ENCODE data around the gene YY1.
"Not testable (repeated sequence)": the region's sequence is repeated elsewhere in the genome, so short reads cannot be mapped to it uniquely, and the experiment has no call there.

YY1 gene

DNA sequence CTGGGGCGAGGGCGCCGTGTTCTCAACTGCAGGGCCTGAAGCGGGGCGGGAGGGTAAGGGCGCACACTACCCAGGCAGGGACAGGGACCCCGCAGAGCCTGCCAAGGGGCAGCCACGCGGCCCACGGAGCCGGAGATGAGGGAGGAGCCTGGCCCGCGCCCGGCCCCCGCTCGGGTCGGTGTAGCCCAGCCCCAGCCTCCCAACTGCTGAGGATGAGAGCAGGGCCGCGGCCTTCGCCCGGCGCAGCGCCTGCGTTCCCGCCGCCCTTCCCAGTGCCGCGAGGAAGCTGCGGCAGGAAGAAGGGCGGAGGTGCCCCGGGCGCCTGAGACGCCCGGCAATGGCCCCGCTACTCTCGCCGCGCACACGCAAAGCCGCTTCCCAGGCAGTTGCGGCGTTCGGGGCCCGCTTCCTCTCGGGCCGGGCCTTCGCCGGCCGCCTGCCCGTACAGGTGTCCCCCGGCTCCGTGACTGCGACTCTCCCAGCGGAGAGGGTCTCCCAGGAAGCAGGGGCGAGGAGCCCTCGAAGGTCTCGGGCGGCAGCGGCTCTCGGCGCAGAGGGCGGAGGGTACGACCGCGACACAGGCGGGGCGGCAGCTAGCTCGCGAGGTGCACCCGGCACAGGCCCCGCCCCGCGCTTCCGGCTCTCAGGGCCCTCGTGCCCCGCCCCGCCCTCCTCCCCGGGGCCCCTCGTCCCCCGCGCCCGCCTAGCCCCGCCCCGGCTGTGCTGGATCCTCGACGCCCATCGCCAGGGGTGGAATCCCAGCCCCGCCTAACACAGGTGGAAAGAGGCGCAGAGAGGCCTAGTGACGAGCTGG lies 24.8 kb upstream of the YY1 start:
- peak; percentile 88 for DNase-seq (ENCODE audit: low spot score)

DNA sequence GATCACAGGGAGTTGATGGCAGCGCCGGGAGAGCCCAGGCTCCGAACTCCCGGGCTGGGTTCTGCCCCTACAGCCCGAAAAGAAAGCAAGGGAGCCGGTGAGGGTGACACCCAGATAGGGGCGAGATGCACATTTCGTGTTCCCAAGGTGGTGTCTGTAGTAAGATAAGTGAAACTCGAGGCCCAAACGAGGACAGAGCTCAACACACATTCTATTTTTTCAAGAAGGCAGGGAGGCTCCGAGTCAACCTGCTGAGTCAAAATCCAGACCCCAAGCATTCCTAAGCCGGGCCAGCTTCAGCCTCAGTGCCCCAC lies 24.2 kb upstream of the YY1 start:
- DNase-seq (ENCODE audit: low spot score) = no peak

DNA sequence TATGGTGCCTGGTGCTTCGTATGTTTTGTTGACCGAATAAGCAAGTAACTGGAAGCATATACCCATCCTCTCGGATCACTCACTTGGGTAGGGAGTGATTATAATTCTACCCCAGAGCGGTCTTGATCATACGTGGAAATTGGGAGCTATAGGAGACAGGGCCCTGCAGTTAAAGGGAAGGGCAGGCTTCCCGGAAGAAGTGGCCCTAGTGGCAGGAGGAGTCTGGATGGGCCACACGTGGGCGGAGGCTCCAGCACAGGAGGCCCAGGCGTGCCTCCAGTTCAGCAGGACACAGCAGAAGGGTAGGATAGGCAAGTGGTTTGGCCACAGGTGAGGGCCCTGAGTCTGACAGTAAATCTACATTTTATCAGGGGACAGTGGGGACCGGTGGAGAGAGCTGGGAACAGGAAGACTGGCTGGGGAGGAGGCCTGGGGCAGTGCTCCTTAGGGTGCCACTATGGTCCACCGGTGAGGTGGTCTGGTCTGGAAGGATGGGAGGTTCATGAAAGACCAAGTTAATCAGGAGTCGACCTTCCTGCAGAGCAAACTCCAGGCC lies 23.5 kb upstream of the YY1 start:
- no peak for DNase-seq (ENCODE audit: low spot score)

DNA sequence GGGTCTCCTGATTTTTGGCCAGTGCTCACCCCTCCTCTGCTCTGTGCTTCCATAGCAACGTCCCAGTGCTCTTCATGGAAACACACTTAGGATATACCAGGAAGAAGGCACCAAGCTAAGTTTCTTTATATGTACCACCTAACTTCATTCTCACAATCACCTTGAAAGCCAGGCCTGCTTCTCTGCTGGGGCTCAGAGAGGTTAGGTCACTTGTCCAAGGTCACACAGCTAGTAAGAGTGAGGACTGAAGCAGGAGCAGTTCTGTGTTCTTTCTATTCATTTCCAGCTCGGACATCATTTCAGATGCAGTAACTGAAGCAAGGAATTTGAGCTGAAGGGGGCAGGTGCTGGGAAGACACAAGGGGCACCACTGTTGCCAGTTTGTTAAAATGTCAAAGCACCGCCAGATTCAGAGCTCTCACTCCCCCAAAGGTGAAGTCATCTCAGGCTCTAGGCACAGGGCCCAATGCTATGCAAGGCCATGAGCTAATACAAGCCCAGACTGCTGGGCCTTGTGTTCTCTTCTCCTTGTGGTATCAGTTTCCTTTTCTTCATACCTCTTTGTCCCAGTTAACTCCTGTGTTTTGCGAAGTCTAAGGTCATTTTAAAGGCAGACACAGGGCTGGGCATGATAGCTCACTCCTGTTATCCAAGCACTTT lies 19.7 kb upstream of the YY1 start:
- DNase-seq (ENCODE audit: low spot score) = no peak

DNA sequence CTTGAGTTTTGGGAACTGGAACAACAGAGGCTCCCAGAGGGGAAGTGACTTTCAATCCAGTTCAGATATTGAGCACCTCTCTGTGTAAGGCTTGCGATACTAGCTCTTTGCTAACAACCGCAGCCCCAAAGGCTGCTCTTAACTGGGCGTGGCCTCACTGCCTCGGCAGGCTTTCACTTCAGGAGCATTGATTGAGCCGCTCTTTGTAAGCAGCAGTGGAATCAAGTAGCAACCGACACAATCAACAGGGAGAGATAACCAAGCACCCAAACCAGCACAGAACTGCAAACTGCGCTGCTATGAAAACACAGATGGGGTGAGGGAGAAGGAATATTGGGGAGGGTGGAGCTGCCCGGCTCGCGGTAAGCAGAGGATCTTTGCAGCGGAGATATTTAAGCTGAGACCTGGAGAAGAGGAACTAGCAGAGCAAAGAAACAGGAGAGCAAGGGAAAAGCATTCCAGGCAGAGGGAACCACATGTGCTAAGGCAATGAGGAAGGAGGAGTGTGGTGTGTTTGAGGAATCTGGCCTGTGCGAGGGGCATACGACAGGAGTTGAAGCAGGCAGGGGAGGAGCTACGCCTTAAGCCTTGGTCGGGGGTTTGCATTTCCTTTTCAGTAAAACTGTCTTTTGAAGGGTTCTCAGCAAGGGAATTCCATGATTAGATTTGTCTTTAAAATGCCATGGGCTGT lies 17.3 kb upstream of the YY1 start:
- no peak for DNase-seq (ENCODE audit: low spot score)

DNA sequence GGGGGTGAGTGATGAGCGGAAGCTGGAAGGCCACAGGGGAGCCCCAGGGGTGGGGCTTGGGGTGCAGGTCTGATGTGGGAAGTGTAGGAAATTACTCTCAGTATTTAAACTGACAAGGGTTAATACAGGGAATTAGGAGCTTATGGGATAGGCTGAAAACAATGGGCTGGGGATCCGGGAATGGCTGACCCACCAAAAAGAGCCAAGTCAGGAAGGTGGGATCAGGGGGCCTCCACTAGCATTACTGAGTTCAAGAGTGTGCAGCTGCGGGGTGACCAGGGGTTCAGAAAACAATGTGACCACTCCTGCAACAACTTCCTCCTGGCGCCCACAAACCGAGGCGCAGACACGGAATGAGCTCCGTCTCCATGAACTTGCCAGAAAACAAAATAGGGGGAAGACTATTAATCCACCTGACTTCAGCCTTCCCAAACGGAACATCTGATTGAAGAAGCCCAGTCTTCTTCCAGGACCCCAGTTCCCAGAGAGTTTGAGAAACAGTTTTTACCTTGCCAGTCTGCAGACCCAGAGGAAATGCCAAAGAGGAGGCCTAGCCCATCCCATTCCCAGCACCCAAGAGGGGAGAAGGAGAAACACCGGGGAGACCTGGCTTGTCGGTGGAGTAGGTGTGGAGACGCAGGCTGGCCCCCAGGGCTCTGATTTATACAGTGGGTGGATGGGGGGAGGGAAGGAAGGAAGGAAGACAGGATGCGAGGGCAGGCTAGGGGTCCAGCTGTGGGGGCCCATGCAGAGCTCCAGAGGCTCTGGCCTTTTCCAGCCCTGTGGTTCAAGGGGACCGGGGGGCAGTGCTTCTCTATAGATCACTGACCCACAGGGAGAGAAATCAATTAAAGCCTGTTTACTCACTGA lies 16.5 kb upstream of the YY1 start:
- DNase-seq (ENCODE audit: low spot score) = no peak

DNA sequence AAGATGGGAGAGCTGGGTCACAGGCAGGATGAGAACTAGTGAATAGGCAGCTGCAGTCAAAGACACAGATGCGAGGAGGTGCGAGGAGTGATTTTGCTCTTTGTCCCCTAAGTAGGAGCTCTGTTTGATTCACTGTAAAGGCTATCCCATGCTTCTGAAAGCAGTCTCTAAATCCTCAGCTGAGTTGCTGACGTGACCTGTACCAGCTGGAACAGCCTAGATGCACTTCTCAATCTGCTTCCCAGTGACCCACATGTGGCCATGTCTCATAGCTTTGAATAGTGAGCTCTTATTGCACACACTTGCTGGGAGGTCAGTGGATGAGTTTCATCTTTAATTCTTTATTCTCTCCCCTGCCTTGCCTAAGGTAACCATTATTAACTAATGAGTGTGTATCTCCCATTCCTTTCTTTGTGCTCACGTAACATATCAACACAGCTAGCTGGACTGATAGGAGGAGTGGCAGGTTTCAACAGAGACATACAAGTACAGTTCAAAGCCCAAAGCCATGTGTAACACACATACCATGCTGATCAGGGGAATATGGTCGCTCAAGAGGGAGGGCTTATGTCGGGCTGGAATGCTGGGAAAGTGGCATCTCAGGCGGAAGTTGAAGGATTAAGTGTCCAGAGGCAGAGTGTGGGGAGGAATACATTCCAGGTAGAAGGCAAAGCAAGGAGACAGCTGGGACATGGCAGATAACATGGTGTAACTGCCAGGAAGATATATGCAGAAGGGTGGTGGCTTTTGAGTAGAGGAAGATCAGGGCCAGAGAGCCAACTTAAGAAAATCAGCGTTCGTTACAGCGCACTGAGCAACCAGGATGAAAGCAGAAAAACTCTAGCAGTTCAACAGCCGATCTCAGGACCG lies 15.4 kb upstream of the YY1 start:
- DNase-seq (ENCODE audit: low spot score) = no peak

DNA sequence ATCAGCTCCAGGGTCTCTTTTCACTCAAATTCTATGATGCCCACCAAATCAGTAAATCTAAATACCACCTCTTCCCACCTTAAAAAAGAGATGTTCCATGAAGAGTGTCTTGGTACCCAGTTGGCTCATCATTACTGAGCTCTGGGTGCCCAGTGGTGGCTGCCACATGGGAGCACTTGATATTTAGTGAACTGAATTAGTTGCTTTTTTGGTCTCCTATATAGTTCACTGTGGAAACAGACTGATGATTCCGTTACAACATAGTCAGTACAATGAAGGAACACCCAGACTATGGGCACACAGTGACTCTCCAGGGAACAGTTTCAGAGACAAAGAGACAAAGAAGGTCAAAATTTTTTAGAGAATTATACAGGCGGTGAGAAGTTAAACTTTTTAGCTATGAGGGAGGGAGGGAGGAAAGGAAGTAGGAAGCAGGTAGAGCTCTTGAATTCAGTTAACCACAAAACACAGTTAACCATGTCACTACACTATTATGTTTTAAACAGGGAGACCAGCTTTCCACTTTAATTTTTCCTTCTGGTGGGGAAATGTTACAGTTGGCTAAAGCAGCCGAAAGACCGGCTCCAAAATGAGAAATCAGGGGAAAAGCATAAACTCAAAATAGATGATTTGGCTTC lies 14.6 kb upstream of the YY1 start:
- DNase-seq (ENCODE audit: low spot score) = no peak

DNA sequence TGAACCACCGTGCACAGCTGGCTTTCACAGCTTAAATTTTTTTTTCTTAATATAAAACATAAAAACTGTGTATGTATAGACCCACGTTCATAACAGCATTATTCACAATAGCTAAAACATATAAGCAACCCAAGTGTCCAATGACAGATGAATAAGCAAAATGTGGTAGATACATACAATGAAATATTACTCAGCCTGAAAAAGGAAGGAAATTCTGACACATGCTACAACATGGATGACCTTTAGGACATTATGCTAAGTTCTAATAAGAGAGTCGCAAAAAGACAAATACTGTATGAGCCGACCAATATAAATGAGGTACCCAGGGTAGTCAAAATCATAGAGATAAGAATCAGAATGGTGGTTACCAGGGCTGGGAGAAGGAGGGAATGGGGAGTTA lies 13.8 kb upstream of the YY1 start:
- DNase-seq (ENCODE audit: low spot score) = no peak

DNA sequence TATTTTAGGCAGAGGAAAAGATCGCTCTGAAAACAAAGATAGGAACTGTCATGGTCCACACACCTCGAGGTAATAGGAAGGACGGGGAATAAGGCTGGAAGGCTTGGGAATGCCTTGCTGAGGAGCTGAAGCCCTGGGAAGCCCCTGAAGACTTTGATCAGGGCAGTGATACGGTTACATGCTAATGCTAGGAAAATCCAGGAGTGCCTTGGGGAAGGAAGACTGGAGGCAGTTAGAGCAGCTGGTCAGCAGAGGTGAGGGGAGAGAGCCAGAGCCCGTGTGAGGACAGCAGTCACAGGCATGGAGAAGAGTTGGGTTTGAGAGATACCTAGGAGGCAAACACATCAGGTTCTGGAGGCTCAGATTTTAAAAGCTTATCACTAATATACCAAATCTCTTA lies 8.6 kb upstream of the YY1 start:
- DNase-seq (ENCODE audit: low spot score) = no peak

DNA sequence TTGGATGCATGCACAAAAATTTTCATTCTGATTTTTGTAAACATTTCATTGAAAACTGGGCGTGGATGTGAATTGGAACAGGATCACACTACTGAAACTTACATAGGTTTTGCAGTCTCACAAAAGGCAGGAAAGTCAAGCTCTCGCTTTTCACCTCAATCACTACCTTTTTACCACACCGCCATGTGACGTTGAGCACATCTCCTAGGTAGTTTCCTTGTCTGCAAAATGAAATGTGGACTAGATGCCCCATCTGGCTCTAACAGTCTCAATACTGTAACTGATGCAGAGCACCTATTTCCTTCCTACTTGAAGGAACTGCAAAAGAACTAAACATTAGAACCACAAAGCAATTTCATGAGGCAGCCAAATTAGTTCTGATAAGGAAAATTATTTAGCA lies 4.4 kb upstream of the YY1 start:
- DNase-seq (ENCODE audit: low spot score) = no peak

DNA sequence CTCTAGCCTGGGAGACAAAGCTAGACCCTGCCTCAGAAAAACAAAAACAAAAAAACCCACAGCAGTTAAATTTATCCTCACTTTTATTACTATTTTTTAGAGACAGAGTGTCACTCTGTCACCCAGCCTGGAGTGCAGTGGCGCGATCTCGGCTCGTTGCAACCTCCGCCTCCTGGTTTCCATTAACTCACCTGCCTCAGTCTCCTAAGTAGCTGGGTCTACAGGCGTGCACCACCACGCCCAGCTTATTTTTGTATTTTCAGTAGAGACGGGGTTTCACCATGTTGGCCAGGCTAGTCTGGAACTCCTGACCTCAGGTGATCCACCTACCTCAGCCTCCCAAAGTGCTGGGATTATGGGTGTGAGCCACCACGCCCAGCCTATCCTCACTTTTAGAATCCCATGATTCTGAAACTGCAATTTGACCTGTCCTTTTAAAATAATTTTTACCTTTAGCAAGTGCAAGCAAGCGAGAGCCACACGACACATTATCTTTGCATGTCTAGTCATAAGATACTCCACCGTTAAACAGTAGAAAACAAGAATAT lies 2.6 kb upstream of the YY1 start:
- not testable (repeated sequence) for DNase-seq (ENCODE audit: low spot score)

DNA sequence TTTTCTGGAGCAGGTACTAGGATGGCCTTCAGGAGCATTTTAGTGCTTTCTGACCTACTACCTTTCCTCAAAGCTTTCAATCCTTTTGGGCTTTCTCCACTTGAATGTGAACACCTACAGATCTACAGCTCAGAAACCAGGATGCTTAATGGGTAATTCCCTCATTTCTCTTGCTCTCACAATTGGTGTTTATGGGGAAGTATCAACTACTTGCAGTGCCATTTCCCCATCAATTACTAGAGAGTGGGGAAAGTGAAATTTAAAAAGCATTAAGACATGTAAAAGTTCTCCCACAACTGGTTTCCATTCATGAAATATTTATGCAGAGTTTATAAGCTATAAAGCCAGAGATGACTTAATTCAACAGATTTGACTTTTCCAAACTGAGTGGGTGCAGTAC lies 2.1 kb upstream of the YY1 start:
- DNase-seq (ENCODE audit: low spot score) = no peak

DNA sequence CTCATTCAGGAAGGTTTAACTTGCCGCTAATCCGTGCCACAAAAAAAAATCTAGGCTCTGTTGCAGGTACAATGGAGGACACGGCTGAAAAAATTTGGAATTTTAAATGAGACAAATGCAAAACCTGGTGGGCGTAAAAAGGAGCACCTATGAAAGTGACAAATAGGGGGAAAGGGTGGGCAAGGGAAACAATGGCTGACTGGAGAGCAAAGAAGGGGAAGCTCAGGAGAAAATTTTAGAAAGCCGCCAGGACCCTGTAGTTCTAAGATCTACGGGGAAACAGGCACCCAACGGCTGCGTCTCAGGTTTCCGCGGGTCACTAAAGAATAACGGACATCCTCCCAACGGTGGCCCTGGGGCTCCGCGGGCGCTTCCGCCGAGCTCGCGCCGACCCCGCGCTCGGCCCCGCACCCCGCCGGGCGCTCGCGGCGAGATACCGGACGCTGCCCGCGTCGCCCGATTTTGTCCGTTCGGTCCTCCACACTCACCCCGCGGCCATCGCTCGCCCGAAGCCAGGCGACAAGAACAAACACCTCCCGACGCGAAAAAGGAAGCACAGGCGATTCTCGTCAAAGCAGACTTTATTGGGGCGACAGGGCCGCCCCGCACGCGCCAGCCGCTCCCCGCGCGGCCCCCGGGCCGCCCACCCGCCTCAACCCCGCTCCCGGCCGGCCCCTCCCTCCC lies 1.1 kb upstream of the YY1 start:
- DNase-seq (ENCODE audit: low spot score) = no peak

DNA sequence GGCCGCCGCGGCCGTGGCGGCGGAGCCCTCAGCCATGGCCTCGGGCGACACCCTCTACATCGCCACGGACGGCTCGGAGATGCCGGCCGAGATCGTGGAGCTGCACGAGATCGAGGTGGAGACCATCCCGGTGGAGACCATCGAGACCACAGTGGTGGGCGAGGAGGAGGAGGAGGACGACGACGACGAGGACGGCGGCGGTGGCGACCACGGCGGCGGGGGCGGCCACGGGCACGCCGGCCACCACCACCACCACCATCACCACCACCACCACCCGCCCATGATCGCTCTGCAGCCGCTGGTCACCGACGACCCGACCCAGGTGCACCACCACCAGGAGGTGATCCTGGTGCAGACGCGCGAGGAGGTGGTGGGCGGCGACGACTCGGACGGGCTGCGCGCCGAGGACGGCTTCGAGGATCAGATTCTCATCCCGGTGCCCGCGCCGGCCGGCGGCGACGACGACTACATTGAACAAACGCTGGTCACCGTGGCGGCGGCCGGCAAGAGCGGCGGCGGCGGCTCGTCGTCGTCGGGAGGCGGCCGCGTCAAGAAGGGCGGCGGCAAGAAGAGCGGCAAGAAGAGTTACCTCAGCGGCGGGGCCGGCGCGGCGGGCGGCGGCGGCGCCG lies 381 bp downstream of the YY1 start:
- no peak for DNase-seq (ENCODE audit: low spot score)

DNA sequence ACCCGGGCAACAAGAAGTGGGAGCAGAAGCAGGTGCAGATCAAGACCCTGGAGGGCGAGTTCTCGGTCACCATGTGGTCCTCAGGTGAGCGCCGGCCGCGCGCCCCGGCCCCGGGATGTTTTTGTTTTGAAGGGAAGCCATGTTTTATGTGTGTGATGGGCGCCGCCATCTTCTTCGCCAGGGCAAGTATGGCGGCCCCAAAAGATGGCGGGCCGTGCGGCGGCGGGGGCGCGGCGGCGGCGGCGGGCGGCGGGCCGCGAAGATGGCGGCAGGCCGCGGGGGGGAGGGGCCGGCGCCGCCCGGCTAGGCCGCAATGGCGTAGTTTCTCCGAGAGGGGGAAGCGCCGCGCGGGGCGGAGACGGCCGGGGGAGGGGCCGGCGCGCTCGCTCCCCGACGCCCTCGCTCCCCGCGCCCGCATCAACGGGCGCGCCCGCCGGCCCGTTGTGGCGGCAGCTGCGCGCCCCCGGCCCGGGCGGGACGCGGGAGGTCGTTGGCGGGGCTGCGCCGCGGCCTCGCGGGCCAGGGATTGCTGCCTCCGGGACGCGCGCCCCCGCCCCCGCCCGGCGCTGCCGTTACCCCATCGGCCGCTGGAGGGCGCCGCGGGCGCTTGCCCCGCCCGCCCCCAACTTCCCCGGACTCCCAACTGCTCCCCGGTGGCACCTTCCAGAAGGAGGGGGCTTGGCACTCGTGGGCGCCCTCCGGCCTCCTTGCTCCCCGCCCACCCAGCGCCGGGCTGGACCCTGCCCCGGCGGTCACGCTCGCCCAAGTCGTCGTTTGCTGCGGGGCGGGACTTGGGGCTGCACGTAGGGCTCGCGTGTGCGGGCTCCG lies 1.1 kb downstream of the YY1 start:
- DNase-seq (ENCODE audit: low spot score) = peak; percentile 74

DNA sequence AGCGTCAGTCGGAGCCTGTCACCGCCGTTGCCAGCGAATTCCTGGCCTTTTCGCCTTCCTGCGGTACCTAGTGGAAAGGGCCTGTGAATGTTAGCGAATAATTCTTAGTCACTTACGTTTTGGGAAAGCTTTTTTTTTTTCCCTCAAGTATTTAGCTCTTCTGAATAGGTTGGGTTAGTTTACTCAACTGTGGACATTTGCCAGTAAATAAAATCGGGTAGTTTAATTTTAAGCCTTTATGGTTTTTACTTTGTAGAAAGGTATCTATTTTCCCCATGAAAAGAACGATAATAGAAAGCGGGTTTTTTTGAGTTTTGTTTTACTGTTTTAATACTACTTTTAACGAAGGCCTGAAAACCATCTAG lies 1.7 kb downstream of the YY1 start:
- no peak for DNase-seq (ENCODE audit: low spot score)

DNA sequence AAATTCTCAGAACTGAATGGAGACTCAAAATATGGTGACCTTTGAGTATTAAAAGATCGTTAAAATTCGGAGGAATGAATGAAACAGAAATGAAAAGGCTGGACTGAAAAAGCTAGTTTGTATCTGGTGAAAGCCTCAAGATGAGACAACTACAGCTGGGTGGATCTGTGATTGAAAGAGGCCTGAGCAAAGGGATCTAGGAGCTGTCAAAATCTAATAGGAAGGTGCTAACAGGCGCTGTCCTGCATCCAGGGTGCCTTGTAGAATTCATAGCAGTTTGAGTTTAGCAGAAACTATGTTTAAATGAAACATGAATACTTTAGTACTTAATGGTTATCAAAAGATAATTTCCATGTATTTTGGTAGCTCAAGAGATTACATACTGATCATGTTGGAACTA lies 2.3 kb downstream of the YY1 start:
- DNase-seq (ENCODE audit: low spot score) = no peak

All from HuH-7.5 (cell line).